C4-2B (cell line): Measurements from ENCODE around the gene ICA1.

Experiments
- ZFX ChIP-seq: fragments of 450-650 bp; IDR thresholded peaks from 2 replicates; pipeline ENCODE4 v1.6.1; 2017
- TF ChIP-seq, protein P1 (sequence below): fragments of 450-650 bp; conservative IDR thresholded peaks from 2 replicates; pipeline ENCODE4 v1.5.1; 2017; ENCODE audit warnings: mild to moderate bottlenecking

DNA sequence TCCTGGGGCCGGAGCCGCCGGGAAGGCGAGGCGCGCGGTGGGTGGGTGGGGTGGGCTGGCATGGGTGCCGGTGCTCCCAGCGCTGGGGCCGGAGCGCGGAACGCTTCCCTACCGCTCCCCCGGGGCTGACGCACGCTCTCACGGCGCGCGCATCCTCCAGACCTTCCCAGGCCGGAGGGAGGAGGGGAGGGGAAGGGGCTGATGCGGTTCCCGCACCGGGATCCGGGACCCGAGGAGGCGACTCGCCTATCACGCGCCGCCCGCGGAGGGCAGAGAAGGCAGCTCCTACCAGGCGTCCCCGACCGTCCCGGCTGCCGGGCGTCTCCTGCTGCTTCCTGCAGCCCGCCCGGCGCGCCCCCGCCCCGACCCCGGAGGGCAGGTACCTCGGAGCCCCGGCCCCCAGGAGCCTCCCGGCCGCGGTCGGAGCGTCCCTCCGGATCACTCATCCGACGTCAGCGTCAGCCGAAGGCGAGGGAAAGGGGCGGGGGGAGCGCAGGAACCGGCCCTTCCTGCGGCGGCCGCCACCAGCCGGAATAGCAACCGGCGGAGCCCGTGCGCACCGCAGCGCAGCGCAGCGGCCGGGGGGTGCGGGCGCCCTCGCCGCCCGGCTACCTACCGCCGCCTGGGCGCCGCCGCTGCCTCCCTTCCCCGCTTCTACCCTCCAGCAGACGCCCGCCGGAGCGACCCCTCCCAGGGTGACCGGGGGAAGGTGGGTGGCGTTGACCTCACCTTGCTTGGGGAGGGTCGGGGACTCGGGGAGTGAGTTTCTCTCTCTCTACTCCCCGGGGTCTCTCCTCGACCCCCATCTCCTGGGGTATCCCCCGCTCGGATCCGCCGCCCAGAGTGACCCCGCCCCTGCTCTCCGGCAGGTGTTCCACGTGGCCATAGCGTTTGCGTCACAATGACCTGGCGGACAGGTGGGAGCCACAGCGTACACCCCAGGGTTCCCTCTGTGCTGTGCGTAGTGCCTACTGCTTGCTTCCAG, at the start of gene ICA1:
- TF ChIP-seq, protein P1, sequence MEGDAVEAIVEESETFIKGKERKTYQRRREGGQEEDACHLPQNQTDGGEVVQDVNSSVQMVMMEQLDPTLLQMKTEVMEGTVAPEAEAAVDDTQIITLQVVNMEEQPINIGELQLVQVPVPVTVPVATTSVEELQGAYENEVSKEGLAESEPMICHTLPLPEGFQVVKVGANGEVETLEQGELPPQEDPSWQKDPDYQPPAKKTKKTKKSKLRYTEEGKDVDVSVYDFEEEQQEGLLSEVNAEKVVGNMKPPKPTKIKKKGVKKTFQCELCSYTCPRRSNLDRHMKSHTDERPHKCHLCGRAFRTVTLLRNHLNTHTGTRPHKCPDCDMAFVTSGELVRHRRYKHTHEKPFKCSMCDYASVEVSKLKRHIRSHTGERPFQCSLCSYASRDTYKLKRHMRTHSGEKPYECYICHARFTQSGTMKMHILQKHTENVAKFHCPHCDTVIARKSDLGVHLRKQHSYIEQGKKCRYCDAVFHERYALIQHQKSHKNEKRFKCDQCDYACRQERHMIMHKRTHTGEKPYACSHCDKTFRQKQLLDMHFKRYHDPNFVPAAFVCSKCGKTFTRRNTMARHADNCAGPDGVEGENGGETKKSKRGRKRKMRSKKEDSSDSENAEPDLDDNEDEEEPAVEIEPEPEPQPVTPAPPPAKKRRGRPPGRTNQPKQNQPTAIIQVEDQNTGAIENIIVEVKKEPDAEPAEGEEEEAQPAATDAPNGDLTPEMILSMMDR, result peak; percentile 21
- TF ChIP-seq ZFX, result peak; percentile 31; the same call in 1 of the 2 replicates
